Memory B cell (primary cell): ENCODE measurements around the gene MCTP2.

Experiments
- ATAC-seq: fragments of 150-1000 bp; cut with Tn5 transposase; 2 replicates; pipeline ENCODE4 v1.10.0; 2021; ENCODE audit warnings: low read depth, mild to moderate bottlenecking, moderate library complexity
- DNase-seq, 2 donors: peaks; one replicate each; pipeline ENCODE4 v3.0.0; 2022; ENCODE audit warnings: low spot score in 2 of 2
- H3K27ac Mint-ChIP-seq: one replicate; pipeline ENCODE4 v1.8.0; 2022; ENCODE audit warnings: mild to moderate bottlenecking, moderate library complexity, mixed read lengths
- H3K27me3 Mint-ChIP-seq: one replicate; pipeline ENCODE4 v1.8.0; 2022; ENCODE audit warnings: mixed read lengths
- H3K36me3 Mint-ChIP-seq: one replicate; pipeline ENCODE4 v1.8.0; 2022; ENCODE audit warnings: mild to moderate bottlenecking, mixed read lengths
- H3K4me1 Mint-ChIP-seq: one replicate; pipeline ENCODE4 v1.8.0; 2022; ENCODE audit warnings: mixed read lengths
- H3K4me3 Mint-ChIP-seq: one replicate; pipeline ENCODE4 v1.8.0; 2022; ENCODE audit warnings: mild to moderate bottlenecking, moderate library complexity, mixed read lengths
- H3K9me3 Mint-ChIP-seq: one replicate; pipeline ENCODE4 v1.8.0; 2022; ENCODE audit warnings: mixed read lengths

Gene MCTP2

DNA sequence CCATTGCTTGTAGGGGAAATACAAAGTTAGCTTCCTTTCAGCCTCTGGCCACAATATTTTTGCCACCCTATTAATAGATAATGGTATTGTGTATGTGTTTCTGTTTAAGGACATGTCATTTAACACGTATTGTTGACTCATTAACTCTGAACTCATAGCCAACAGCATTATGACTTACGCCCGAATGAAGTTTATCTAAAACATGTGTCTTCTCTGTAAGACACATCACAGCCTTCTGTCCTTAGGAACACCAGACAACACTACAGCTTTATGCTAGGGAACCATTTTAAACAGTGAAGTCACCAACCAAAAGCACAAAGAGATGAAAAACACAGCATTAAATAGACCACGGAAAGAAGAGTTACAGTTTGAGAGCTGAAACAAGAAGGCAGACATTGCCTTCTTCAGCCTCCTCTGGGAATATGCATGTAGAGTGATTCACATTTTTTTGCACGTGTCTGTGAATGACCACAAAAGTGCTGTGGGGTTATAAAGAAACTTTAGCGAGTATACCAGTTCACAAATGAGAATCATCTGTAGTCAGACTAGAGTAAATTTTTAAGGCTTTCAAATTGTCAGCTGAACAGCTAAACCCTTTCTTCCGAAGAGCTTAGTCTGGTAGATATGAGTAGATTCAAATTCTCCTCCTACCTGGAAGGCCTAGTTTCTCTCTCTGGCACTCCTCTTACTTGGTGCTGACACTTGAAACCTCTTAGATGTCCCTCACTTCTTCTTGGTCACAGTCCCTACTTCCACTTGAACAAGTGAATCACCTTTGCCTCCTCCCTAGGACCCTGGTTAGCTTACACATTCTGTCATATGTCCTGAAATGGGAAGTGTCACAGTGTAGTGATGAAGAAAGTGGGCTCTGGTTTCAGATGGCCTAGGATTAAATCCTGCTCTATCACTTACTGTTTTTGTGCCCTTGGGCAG, 32.2 kb downstream of the MCTP2 start:
- Mint-ChIP-seq H3K9me3 (peaks cover 1% of the 10 kb centered on the region), H3K4me1 (peaks cover 49% of the 10 kb centered on the region), H3K27me3 (no peaks in the 10 kb centered on the region), H3K27ac (peak overlapping the region; percentile 66), H3K4me3 (peak overlapping the region; percentile 12), H3K36me3 (peaks cover 5% of the 10 kb centered on the region)
- no peak for DNase-seq
- ATAC-seq: no peak

- H3K36me3 Mint-ChIP-seq: peaks cover 5% of the 10 kb centered on the region
- peaks cover 37% of the 10 kb centered on the region for H3K4me1 Mint-ChIP-seq
- no peak overlapping the region for H3K4me3 Mint-ChIP-seq
- no peak overlapping the region for H3K27ac Mint-ChIP-seq
- H3K9me3 Mint-ChIP-seq: peaks cover 1% of the 10 kb centered on the region
- no peak for ATAC-seq
- H3K27me3 Mint-ChIP-seq: no peaks in the 10 kb centered on the region
- no peak for DNase-seq
Observed at GRCh38 chr15:94265009-94265408, 33.6 kb downstream of the MCTP2 start.

DNA sequence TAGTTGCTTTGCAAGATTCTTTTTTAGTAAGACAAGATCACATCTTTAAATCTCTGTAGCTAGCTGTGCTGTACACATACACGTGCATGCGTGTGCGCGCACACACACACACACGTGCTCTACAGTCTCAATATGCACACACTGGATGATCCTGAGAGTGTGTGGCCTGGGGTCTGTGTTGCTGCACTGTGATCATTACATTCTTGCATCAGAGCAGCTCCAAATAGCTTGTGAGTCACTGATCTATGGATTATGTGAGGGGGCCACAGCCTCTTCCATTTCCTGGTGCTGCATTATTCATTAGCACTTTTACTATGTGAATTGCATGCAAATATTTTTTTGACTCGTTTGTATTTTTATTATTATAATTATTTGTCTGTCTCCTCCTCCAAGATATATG, 34.6 kb downstream of the MCTP2 start:
- Mint-ChIP-seq H3K4me1 (peaks cover 30% of the 10 kb centered on the region), H3K27me3 (no peaks in the 10 kb centered on the region), H3K4me3 (no peak overlapping the region), H3K27ac (no peak overlapping the region), H3K36me3 (peaks cover 4% of the 10 kb centered on the region), H3K9me3 (peaks cover 1% of the 10 kb centered on the region)
- ATAC-seq (no peak), DNase-seq (no peak)

- H3K4me1 Mint-ChIP-seq: peaks cover 26% of the 10 kb centered on the region
- H3K9me3 Mint-ChIP-seq: peaks cover 1% of the 10 kb centered on the region
- no peak overlapping the region for H3K27ac Mint-ChIP-seq
- no peaks in the 10 kb centered on the region for H3K27me3 Mint-ChIP-seq
- DNase-seq (no peak), ATAC-seq (no peak)
- peaks cover 3% of the 10 kb centered on the region for H3K36me3 Mint-ChIP-seq
- H3K4me3 Mint-ChIP-seq: no peak overlapping the region
Observed at GRCh38 chr15:94266789-94267188, 35.4 kb downstream of the MCTP2 start.

GRCh38 chr15:94269954-94270353, 38.6 kb downstream of the MCTP2 start:
- Mint-ChIP-seq H3K27me3 (no peaks in the 10 kb centered on the region), H3K27ac (no peak overlapping the region), H3K36me3 (peaks cover 3% of the 10 kb centered on the region), H3K9me3 (peaks cover 1% of the 10 kb centered on the region), H3K4me3 (no peak overlapping the region), H3K4me1 (peaks cover 14% of the 10 kb centered on the region)
- no peak for DNase-seq
- no peak for ATAC-seq

- ATAC-seq (no peak), DNase-seq (no peak)
- Mint-ChIP-seq H3K9me3 (peaks cover 1% of the 10 kb centered on the region), H3K4me1 (peaks cover 12% of the 10 kb centered on the region), H3K4me3 (no peak overlapping the region), H3K27ac (no peak overlapping the region), H3K36me3 (peaks cover 3% of the 10 kb centered on the region), H3K27me3 (no peaks in the 10 kb centered on the region)
Observed at GRCh38 chr15:94270570-94270969, 39.2 kb downstream of the MCTP2 start.

- ATAC-seq (peak; percentile 92), DNase-seq (no peak)
- Mint-ChIP-seq H3K9me3 (peaks cover 1% of the 10 kb centered on the region), H3K4me3 (no peak overlapping the region), H3K4me1 (peaks cover 6% of the 10 kb centered on the region), H3K27ac (no peak overlapping the region), H3K27me3 (no peaks in the 10 kb centered on the region), H3K36me3 (peaks cover 3% of the 10 kb centered on the region)
Observed at GRCh38 chr15:94272251-94272898, 41.0 kb downstream of the MCTP2 start.

DNA sequence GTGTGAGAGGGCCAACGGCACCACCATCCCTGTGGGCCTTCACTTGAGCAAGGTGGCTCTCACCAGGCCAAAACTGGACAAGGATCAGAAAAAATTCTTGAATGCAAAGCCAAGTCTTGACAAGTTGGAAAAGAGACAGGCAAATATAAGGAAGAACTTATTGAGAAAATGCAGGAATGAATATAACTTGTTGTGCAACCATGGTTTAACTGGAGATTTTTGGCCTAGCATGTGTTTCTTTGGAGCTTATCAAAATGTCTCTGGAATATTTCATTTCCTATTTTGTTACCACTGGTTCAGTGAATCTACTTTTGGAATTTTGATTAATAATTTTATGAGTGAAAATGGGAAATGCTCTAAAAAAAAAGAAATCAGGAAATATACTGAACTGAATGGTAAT, 42.5 kb downstream of the MCTP2 start:
- Mint-ChIP-seq H3K4me3 (no peak overlapping the region), H3K27ac (no peak overlapping the region), H3K27me3 (no peaks in the 10 kb centered on the region), H3K36me3 (peaks cover 4% of the 10 kb centered on the region), H3K9me3 (no peaks in the 10 kb centered on the region), H3K4me1 (peaks cover 12% of the 10 kb centered on the region)
- no peak for DNase-seq
- ATAC-seq: no peak

GRCh38 chr15:94274745-94275144, 43.4 kb downstream of the MCTP2 start:
- H3K27me3 Mint-ChIP-seq: no peaks in the 10 kb centered on the region
- peaks cover 4% of the 10 kb centered on the region for H3K36me3 Mint-ChIP-seq
- H3K4me3 Mint-ChIP-seq: no peak overlapping the region
- H3K4me1 Mint-ChIP-seq: peaks cover 19% of the 10 kb centered on the region
- H3K27ac Mint-ChIP-seq: no peak overlapping the region
- no peaks in the 10 kb centered on the region for H3K9me3 Mint-ChIP-seq
- no peak for DNase-seq
- ATAC-seq: no peak

DNA sequence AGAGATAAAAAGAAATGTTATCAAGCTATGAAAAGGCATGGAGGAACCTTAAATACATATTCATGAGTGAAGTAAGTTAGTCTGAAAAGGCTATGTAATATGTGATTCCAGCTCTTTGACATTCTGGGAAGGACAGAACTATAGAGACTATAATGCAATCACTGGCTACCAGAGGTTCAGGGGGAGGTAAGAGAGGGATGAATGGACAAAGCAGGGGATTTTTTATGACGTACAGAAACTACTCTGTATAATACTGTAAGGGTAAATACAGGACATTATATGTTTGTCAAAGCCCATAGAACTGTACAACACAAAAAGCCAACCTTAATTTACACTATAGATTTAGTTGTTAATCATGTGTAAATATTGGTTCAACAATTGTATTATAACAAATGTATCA, 46.1 kb downstream of the MCTP2 start:
- ATAC-seq: no peak
- peaks cover 28% of the 10 kb centered on the region for H3K4me1 Mint-ChIP-seq

GRCh38 chr15:94279736-94280135, 48.4 kb downstream of the MCTP2 start:
- peaks cover 27% of the 10 kb centered on the region for H3K36me3 Mint-ChIP-seq
- no peaks in the 10 kb centered on the region for H3K27me3 Mint-ChIP-seq
- H3K9me3 Mint-ChIP-seq: peaks cover 3% of the 10 kb centered on the region
- peaks cover 28% of the 10 kb centered on the region for H3K4me1 Mint-ChIP-seq
- H3K27ac Mint-ChIP-seq: no peak overlapping the region
- no peak overlapping the region for H3K4me3 Mint-ChIP-seq
- no peak for ATAC-seq
- no peak for DNase-seq

More for the DNA sequence above, 46.1 kb downstream of the MCTP2 start:
- Mint-ChIP-seq H3K27me3 (no peaks in the 10 kb centered on the region), H3K9me3 (peaks cover 3% of the 10 kb centered on the region), H3K27ac (no peak overlapping the region), H3K36me3 (peaks cover 21% of the 10 kb centered on the region), H3K4me3 (no peak overlapping the region)
- DNase-seq: no peak

DNA sequence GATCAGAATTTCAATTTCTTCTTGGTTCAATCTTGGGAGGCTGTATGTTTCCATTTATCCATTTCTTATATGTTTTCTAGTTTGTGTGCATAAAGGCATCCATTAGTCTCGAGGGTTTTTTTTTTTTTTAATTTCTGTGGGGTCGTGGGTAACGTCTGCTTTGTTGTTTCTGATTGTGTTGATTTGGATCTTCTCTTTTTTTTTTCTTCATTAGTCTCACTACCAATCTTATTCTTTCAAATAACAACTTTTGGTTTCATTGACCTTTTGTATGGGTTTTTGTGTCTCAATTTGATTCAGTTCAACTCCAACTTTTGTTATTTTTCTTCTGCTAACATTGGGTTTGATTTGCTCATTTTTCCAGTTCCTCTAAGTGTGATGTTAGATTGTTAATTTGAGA, 48.9 kb downstream of the MCTP2 start:
- H3K4me3 Mint-ChIP-seq: peak overlapping the region; percentile 21
- ATAC-seq (no peak), DNase-seq (no peak)
- H3K27ac Mint-ChIP-seq: no peak overlapping the region
- H3K27me3 Mint-ChIP-seq: no peaks in the 10 kb centered on the region
- peaks cover 27% of the 10 kb centered on the region for H3K4me1 Mint-ChIP-seq
- H3K36me3 Mint-ChIP-seq: peaks cover 27% of the 10 kb centered on the region
- H3K9me3 Mint-ChIP-seq: peaks cover 3% of the 10 kb centered on the region

- Mint-ChIP-seq H3K9me3 (peaks cover 3% of the 10 kb centered on the region), H3K4me3 (peak overlapping the region; percentile 19), H3K4me1 (peaks cover 37% of the 10 kb centered on the region), H3K36me3 (peaks cover 27% of the 10 kb centered on the region), H3K27me3 (no peaks in the 10 kb centered on the region), H3K27ac (no peak overlapping the region)
- no peak for ATAC-seq
- DNase-seq: no peak
Observed at GRCh38 chr15:94282269-94283250, 51.2 kb downstream of the MCTP2 start.
